Gastrocnemius medialis (tissue), 4 donors: ENCODE measurements around the gene TFEB. TPM values are rescaled to one million over a fixed set of nuclear protein-coding genes. Genes with fewer than 3 reads are reported as not detected.

ENCODE experiments used
- ATAC-seq, 2 donors: fragments of 150-250 bp; one replicate each; pipeline ENCODE4 v1.9.1; 2016
- DNase-seq, 2 donors: peaks; one replicate each; pipeline ENCODE4 v3.0.0-alpha.2; 2019
- H3K27ac ChIP-seq, 4 donors: fragments of 200-600 bp; sonication (generic); 1 replicate in 1 of 4; 2 replicates in 3 of 4; pipeline ENCODE4 v1.5.1; 2016 to 2018; ENCODE audit warnings: mild to moderate bottlenecking in 2 of 4, moderate library complexity in 1 of 4
- H3K27me3 ChIP-seq, 3 donors: fragments of 200-600 bp; sonication (generic) in 2 of 3; 1 replicate in 1 of 3; 2 replicates in 2 of 3; pipeline versions ENCODE4 v1.5.1 to v1.6.0; 2016 to 2019; ENCODE audit warnings: mild to moderate bottlenecking in 1 of 3, moderate library complexity in 1 of 3
- H3K36me3 ChIP-seq, 2 donors: fragments of 200-600 bp; sonication (generic) in 1 of 2; one replicate each; pipeline ENCODE4 v1.5.1; 2017 to 2018
- H3K4me1 ChIP-seq, 2 donors: fragments of 200-600 bp; sonication (generic) in 1 of 2; one replicate each; pipeline ENCODE4 v1.5.1; 2016 to 2017; ENCODE audit warnings: mild to moderate bottlenecking in 2 of 2
- H3K4me3 ChIP-seq, 4 donors: fragments of 200-600 bp; sonication (generic) in 3 of 4; 1 replicate in 1 of 4; 2 replicates in 3 of 4; pipeline ENCODE4 v1.5.1; 2016 to 2019; ENCODE audit warnings: mild to moderate bottlenecking in 2 of 4
- H3K9me3 ChIP-seq, 3 donors: fragments of 200-600 bp; sonication (generic) in 2 of 3; 1 replicate in 1 of 3; 2 replicates in 2 of 3; pipeline ENCODE4 v1.5.1; 2016 to 2019
- POLR2A ChIP-seq, 2 donors: fragments of 450-650 bp; IDR thresholded peaks; one replicate each; pipeline ENCODE4 v1.6.1; 2017; ENCODE audit warnings: antibody characterized with exemption in 2 of 2, mild to moderate bottlenecking in 2 of 2, moderate library complexity in 2 of 2
- in situ Hi-C, 4 donors: fragments of 200-750 bp; cut with MboI; loops; one replicate each; pipeline versions ENCODE4 v1.15.0 to v1.8.0; 2017; ENCODE audit warnings: low sequenced_read_pairs in 4 of 4
- intact Hi-C: fragments of 100-400 bp; cut with DNase I; formaldehyde crosslinking; loops from one replicate; pipeline ENCODE4 v1.15.1; 2023; ENCODE audit warnings: low total_unique reads
- total RNA-seq, 4 donors: library from RNA; depleted of rRNA; stranded (reverse); fragments of >200 nt; gene quantifications; one replicate each; pipeline versions ENCODE4 v1.1.0 to v1.2.3, GENCODE V29; 2016
- TF ChIP-seq, protein P1 (sequence below), 5 experiments: fragments of 450-650 bp in 3 of 5; fragments of 200-600 bp in 2 of 5; sonication (generic) in 2 of 5; IDR thresholded peaks in 4 of 5; conservative IDR thresholded peaks in 1 of 5; 1 replicate in 4 of 5; 2 replicates in 1 of 5; pipeline ENCODE4 v1.5.1; 2016 to 2019; ENCODE audit warnings: antibody characterized with exemption in 5 of 5, mild to moderate bottlenecking in 3 of 5, moderate library complexity in 3 of 5

The TFEB gene
- total RNA-seq, 4 donors from 2014 or later: 82.8 to 121 (median 93.3) TPM

DNA sequence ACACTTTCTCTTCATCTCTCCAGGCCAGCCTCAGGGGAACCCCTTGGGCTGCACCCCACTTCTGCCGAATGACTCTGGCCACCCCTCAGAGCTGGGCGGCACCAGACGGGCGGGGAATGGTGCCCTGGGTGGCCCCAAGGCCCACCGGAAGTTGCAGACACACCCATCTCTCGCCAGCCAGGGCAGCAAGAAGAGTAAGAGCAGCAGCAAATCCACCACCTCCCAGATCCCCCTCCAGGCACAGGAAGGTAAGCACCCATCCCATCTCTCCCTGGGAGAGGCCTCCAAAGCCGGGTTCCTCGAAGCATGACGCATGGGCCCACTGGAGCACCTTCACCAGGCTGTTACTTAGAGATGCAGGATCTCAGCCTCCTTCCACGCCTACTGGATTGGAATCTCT, 85.8 kb downstream of the TFEB start:
- no peaks in the 10 kb centered on the region for H3K4me1 ChIP-seq
- no peak for ATAC-seq
- H3K4me3 ChIP-seq: no peak overlapping the region
- H3K27ac ChIP-seq: no peak overlapping the region
- in situ Hi-C loops (no loop called here), intact Hi-C loops (no loop called here)
- DNase-seq: no peak
- H3K9me3 ChIP-seq: no peaks in the 10 kb centered on the region
- H3K36me3 ChIP-seq: no peaks in the 10 kb centered on the region
- H3K27me3 ChIP-seq: peaks cover 0 to 11% (median 0%) of the 10 kb centered on the region in 3 donors
- TF ChIP-seq, protein P1, sequence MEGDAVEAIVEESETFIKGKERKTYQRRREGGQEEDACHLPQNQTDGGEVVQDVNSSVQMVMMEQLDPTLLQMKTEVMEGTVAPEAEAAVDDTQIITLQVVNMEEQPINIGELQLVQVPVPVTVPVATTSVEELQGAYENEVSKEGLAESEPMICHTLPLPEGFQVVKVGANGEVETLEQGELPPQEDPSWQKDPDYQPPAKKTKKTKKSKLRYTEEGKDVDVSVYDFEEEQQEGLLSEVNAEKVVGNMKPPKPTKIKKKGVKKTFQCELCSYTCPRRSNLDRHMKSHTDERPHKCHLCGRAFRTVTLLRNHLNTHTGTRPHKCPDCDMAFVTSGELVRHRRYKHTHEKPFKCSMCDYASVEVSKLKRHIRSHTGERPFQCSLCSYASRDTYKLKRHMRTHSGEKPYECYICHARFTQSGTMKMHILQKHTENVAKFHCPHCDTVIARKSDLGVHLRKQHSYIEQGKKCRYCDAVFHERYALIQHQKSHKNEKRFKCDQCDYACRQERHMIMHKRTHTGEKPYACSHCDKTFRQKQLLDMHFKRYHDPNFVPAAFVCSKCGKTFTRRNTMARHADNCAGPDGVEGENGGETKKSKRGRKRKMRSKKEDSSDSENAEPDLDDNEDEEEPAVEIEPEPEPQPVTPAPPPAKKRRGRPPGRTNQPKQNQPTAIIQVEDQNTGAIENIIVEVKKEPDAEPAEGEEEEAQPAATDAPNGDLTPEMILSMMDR (IDR thresholded peaks at IDR 0.05 in 4 of 5, conservative IDR thresholded peaks at IDR 0.05 in 1 of 5): no peak
- TF ChIP-seq POLR2A (IDR thresholded peaks at IDR 0.05): no peak

DNA sequence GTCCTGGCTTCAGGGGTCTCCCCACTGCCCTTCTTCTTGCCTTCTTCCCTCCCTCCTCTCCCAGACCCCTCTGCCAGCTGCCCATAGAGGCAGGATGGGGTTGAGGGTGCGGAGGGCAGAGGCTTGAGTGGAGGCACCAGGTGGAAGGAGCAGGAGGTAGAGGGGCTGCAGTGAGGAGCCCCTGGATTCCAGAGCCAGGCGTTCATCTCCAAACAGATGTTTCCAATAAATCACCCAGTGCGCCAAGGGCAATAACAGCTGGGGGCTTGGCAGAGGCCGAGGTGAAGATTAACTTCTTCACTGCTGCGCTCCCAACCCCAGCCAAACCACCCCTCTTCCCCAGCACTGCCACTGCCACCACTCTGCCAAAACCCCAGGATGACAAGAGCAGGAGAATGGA, 86.5 kb downstream of the TFEB start:
- DNase-seq (no peak), ATAC-seq (no peak)
- Histone ChIP-seq H3K9me3 (no peaks in the 10 kb centered on the region), H3K4me3 (no peak overlapping the region), H3K4me1 (no peaks in the 10 kb centered on the region), H3K36me3 (no peaks in the 10 kb centered on the region), H3K27me3 (peaks cover 0 to 11% (median 0%) of the 10 kb centered on the region in 3 donors), H3K27ac (no peak overlapping the region)
- intact Hi-C loops (no loop called here), in situ Hi-C loops (no loop called here)
- no peak for TF ChIP-seq POLR2A (IDR thresholded peaks at IDR 0.05)
- TF ChIP-seq, protein P1 (IDR thresholded peaks at IDR 0.05 in 4 of 5, conservative IDR thresholded peaks at IDR 0.05 in 1 of 5): no peak

DNA sequence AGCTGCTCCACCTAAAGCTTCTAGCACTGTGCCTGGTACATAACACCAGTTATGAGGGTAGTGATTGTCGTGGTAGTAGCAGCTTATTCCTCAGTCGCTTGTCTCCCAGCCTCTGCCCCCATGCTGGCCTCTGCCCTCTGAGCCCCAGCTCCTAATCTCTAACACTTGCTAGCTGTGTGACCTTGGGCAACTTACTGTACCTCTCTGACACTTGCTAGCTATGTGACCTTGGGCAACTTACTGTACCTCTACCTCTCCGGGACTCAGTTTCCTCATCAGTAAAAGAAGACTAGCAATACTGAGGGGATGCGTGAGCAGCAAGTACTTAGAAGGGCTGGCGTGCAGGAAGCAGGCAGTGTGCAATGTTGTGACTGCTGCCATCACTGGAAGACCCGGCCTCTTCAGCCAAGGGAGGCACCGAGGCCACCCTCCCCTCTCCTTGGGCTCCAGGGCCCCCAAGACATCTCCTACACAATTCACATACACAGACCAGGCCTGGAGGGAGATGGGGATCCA, 87.3 kb downstream of the TFEB start:
- in situ Hi-C loops: no loop called here
- Histone ChIP-seq H3K4me1 (no peaks in the 10 kb centered on the region), H3K4me3 (no peak overlapping the region), H3K27me3 (peaks cover 0 to 11% (median 0%) of the 10 kb centered on the region in 3 donors), H3K36me3 (no peaks in the 10 kb centered on the region), H3K27ac (no peak overlapping the region), H3K9me3 (no peaks in the 10 kb centered on the region)
- DNase-seq: no peak
- TF ChIP-seq, protein P1 (IDR thresholded peaks at IDR 0.05 in 4 of 5, conservative IDR thresholded peaks at IDR 0.05 in 1 of 5): no peak
- TF ChIP-seq POLR2A (IDR thresholded peaks at IDR 0.05): no peak
- no peak for ATAC-seq
- intact Hi-C loops: no loop called here

DNA sequence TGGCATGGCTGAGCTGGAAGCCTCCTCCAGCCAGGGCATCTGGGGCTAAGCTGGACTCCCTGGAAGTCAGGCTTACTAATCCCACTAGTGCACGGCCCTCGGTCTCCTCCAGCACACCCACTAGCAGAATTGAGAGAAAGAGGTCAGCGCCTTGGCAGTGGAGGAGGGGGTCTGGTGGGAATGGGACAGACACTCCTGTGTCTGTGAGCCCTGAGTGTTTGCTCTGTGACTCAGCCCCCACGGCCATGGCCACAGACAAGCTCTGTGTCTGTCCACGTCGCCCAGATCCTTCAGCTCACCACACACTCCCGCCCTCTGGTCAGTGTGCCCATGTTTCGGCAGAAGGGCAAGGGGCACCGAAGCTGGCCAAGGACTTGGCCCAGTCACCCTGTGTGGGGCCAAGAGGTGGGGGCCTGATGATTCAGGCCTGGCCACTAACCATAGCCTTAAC, 88.3 kb downstream of the TFEB start:
- no peaks in the 10 kb centered on the region for H3K36me3 ChIP-seq
- no peaks in the 10 kb centered on the region for H3K4me1 ChIP-seq
- in situ Hi-C loops (no loop called here), intact Hi-C loops (no loop called here)
- no peak overlapping the region for H3K27ac ChIP-seq
- no peak for ATAC-seq
- H3K27me3 ChIP-seq: peaks cover 0 to 11% (median 0%) of the 10 kb centered on the region in 3 donors
- no peak for TF ChIP-seq POLR2A (IDR thresholded peaks at IDR 0.05)
- TF ChIP-seq, protein P1 (IDR thresholded peaks at IDR 0.05 in 4 of 5, conservative IDR thresholded peaks at IDR 0.05 in 1 of 5): no peak
- DNase-seq: no peak
- no peaks in the 10 kb centered on the region for H3K9me3 ChIP-seq
- no peak overlapping the region for H3K4me3 ChIP-seq
